GM10266 (cell line): ENCODE measurements around the gene SLC35B4.

Source experiments
- DNase-seq: peaks from one replicate; pipeline ENCODE4 v3.0.0; 2012; ENCODE audit errors: extremely low spot score
- CTCF ChIP-seq: IDR thresholded peaks from 2 replicates; pipeline ENCODE4 v1.5.1; 2012; ENCODE audit warnings: mild to moderate bottlenecking, low read depth; ENCODE audit not compliant: control insufficient read depth, insufficient read depth; ENCODE audit errors: missing control alignments

The SLC35B4 gene

GRCh38 chr7:134357486-134357885, 40.8 kb upstream of the SLC35B4 start:
- no peak for TF ChIP-seq CTCF

GRCh38 chr7:134356421-134356936, 39.7 kb upstream of the SLC35B4 start:
- no peak for DNase-seq
- no peak for TF ChIP-seq CTCF

More at GRCh38 chr7:134357486-134357885, 40.8 kb upstream of the SLC35B4 start:
- no peak for DNase-seq

DNA sequence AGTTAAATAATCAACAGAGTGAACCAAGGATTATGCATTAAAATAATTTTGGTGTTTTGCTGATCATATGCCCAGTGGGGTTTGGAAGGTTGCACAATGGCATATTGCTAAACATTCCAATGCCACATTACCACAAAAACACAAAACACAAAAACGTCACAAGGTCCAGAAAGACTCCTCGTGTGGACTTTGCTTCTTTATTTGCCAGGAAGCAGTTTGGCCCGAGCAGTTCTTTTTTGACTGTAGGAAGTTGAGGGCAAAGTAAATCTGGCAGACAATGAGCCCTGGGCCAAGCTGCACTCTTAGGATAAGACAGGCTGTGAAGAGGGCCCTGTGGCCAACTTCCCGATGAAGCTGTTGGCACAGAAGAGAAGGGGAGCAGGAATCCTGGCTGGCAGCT, 39.2 kb upstream of the SLC35B4 start:
- no peak for DNase-seq
- TF ChIP-seq CTCF, result no peak

DNA sequence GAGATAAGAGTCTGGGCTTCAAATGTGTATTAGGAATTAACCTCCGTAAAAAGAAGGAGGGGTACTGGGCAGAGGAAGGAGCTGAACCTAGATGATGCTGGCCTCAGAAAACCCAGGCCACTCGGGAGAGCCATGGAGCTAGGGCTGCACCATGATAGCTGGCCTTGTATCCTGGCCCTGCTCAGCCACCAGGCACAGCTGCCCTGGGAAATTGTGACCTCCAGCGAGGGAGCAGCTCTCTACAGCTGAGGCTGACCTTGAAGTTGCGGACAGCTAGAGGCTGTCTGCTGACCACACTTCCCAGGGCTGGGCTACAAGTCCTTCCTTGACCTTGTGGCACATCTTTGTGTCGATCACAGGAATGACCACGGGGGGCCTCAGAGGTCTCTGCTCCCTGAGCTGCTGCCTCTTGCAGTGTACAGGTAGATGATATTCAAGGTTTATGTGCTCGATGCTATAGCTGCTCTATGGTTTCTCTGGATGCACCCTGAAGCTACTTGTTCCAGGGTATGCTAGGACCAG, 38.3 kb upstream of the SLC35B4 start:
- TF ChIP-seq CTCF, result no peak
- no peak for DNase-seq

GRCh38 chr7:134353411-134353810, 36.7 kb upstream of the SLC35B4 start:
- no peak for DNase-seq
- no peak for TF ChIP-seq CTCF

DNA sequence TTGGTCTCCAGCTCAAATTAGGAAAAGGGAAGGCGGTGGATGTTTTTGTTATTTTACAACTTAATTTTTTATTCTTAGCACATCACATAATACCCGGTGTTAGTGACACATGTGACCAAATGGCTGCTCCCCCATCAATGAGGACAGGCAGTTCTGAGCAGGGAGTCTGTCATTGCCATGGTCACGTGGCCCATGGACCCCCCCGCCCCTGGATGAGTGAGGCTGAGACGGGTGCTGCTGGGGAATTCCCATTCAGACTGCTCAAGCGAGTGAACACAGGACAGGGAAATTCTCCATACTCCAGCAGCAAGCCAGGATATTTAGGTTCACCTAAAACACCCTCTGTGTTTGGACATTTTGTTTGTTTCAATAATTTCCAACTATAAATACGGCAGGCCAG, 34.7 kb upstream of the SLC35B4 start:
- no peak for DNase-seq

More for the DNA sequence above, 34.7 kb upstream of the SLC35B4 start:
- no peak for TF ChIP-seq CTCF
